Endothelial cell of umbilical vein (primary cell): ENCODE data around the gene SULF2. TPM values are rescaled to one million over a fixed set of nuclear protein-coding genes. Genes with fewer than 3 reads are reported as not detected.

ENCODE experiments used
- BruUV-seq: library from RNA; stranded (reverse); fragments of 400-500 nt; replicated peaks from 2 replicates; lab custom pipeline; 2021; lab: Mats Ljungman, UMichigan
- CTCF ChIA-PET: fragments of 300-600, 350-600 bp; sonication (Branson Sonifier 250); formaldehyde crosslinking; loops from one replicate; lab custom pipeline; 2021; ENCODE audit warnings: antibody characterized with exemption, inconsistent platforms; lab: Charles Lee
- POLR2A ChIA-PET: fragments of 300-600, 350-600 bp; sonication (Branson Sonifier 250); formaldehyde crosslinking; loops from one replicate; lab custom pipeline; 2021; ENCODE audit warnings: antibody characterized with exemption, inconsistent platforms; lab: Charles Lee
- DNase-seq: peaks from one replicate; pipeline ENCODE4 v3.0.0-alpha.2; 2011; ENCODE audit warnings: low read depth, low spot score
- FAIRE-seq: peaks from 2 replicates; lab custom pipeline; 2011; peaks lifted over from hg19 to GRCh38; lab: Jason Lieb, UNC
- H2AFZ ChIP-seq: 2 replicates; pipeline ENCODE4 v1.6.0; 2012; ENCODE audit warnings: low read depth, low read length, control low read depth, inconsistent platforms
- H3K27ac ChIP-seq: 2 replicates; pipeline ENCODE4 v1.5.1; 2011; ENCODE audit warnings: low read depth, mild to moderate bottlenecking, control low read depth, low read length, moderate library complexity; ENCODE audit not compliant: insufficient read depth
- H3K27me3 ChIP-seq, 2 experiments: 2 replicates each; pipeline versions ENCODE4 v1.6.0 to v1.6.1; 2011; ENCODE audit warnings: low read length in 2 of 2, mixed read lengths in 1 of 2; ENCODE audit not compliant: control insufficient read depth in 2 of 2, insufficient read depth in 2 of 2
- H3K36me3 ChIP-seq, 2 experiments: 2 replicates in 1 of 2; 3 replicates in 1 of 2; pipeline ENCODE4 v1.5.1; 2011; ENCODE audit warnings: low read length in 2 of 2, mild to moderate bottlenecking in 1 of 2, moderate library complexity in 1 of 2; ENCODE audit not compliant: control insufficient read depth in 2 of 2, insufficient read depth in 2 of 2; ENCODE audit errors: extremely low read depth in 1 of 2
- H3K4me1 ChIP-seq: 3 replicates; pipeline ENCODE4 v1.5.1; 2011; ENCODE audit warnings: mild to moderate bottlenecking, low read length; ENCODE audit not compliant: control insufficient read depth, insufficient read depth; ENCODE audit errors: extremely low read depth
- H3K4me2 ChIP-seq: 2 replicates; pipeline ENCODE4 v1.6.1; 2011; ENCODE audit warnings: low read length, control low read depth, mixed read lengths; ENCODE audit not compliant: insufficient read depth
- H3K4me3 ChIP-seq, 3 experiments: fragments of 200-600 bp in 1 of 3; sonication (generic), shearing (Covaris generic) in 1 of 3; replicated peaks in 1 of 3; 2 replicates each; pipeline ENCODE4 v1.5.1; 2011 to 2016; ENCODE audit warnings: control low read depth in 3 of 3, low read length in 3 of 3, mild to moderate bottlenecking in 2 of 3, inconsistent platforms in 1 of 3, low read depth in 1 of 3, moderate library complexity in 1 of 3; ENCODE audit not compliant: insufficient read depth in 1 of 3
- H3K79me2 ChIP-seq: 2 replicates; pipeline ENCODE4 v1.6.0; 2012; ENCODE audit warnings: low read length, inconsistent platforms; ENCODE audit not compliant: control insufficient read depth, insufficient read depth
- H3K9ac ChIP-seq: replicated peaks from 2 replicates; pipeline ENCODE3; 2011; ENCODE audit warnings: low read length, control low read depth; ENCODE audit not compliant: insufficient read depth; ENCODE audit errors: extremely low read depth
- H3K9me1 ChIP-seq: replicated peaks from 3 replicates; pipeline ENCODE4 v1.6.0; 2011; ENCODE audit warnings: mild to moderate bottlenecking, low read length; ENCODE audit not compliant: control insufficient read depth, insufficient read depth; ENCODE audit errors: extremely low read depth
- H3K9me3 ChIP-seq: replicated peaks from 2 replicates; pipeline ENCODE4 v1.5.1; 2012; ENCODE audit warnings: low read length, inconsistent platforms; ENCODE audit not compliant: control insufficient read depth, insufficient read depth
- H4K20me1 ChIP-seq: replicated peaks from 2 replicates; pipeline ENCODE3; 2011; ENCODE audit warnings: mild to moderate bottlenecking, low read length; ENCODE audit not compliant: control insufficient read depth, insufficient read depth; ENCODE audit errors: extremely low read depth
- EZH2 ChIP-seq: IDR thresholded peaks from 2 replicates; pipeline ENCODE4 v1.6.1; 2012; ENCODE audit warnings: borderline replicate concordance, low read depth, mild to moderate bottlenecking, moderate library complexity, low read length, inconsistent platforms; ENCODE audit not compliant: severe bottlenecking
- FOS ChIP-seq: IDR thresholded peaks from 2 replicates; pipeline ENCODE4 v1.6.1; 2011; ENCODE audit warnings: mild to moderate bottlenecking, low read length, moderate library complexity, borderline replicate concordance; ENCODE audit not compliant: insufficient read depth
- GATA2 ChIP-seq: IDR thresholded peaks from 2 replicates; pipeline ENCODE4 v1.7.0; 2011; ENCODE audit warnings: low read depth, mild to moderate bottlenecking, moderate library complexity, mixed read lengths, low read length; ENCODE audit not compliant: insufficient read length, insufficient read depth
- JUN ChIP-seq: IDR thresholded peaks from 2 replicates; pipeline ENCODE4 v1.6.1; 2011; ENCODE audit warnings: borderline replicate concordance, low read depth; ENCODE audit not compliant: insufficient read length, insufficient read depth
- MAX ChIP-seq: IDR thresholded peaks from 2 replicates; pipeline ENCODE4 v1.6.1; 2011; ENCODE audit not compliant: insufficient read depth, insufficient read length
- MYC ChIP-seq: IDR thresholded peaks from one replicate; pipeline ENCODE4 v1.6.1; 2011; ENCODE audit warnings: mild to moderate bottlenecking, low read depth, low read length
- POLR2A ChIP-seq: IDR thresholded peaks from 2 replicates; pipeline ENCODE4 v1.6.1; 2012; ENCODE audit warnings: low read depth, mild to moderate bottlenecking, control low read depth, low read length
- POLR2AphosphoS5 ChIP-seq: IDR thresholded peaks from 2 replicates; pipeline ENCODE4 v1.6.1; 2012; ENCODE audit warnings: low read depth, mild to moderate bottlenecking, control low read depth, low read length, moderate library complexity; ENCODE audit not compliant: insufficient read depth
- dilution Hi-C: fragments of 300-500 bp; cut with MboI; formaldehyde crosslinking; loops from one replicate; pipeline ENCODE4 v1.15.0; 2019; ENCODE audit warnings: low sequenced_read_pairs; ENCODE audit not compliant: extremely low pct_ligation_motif_present
- intact Hi-C: fragments of 100-400 bp; cut with micrococcal nuclease; formaldehyde crosslinking; loops from one replicate; pipeline ENCODE4 v1.10.0; 2022
- polyA plus RNA-seq, 4 experiments: library from polyadenylated mRNA; depleted of rRNA in 3 of 4; stranded (reverse) in 3 of 4; unstranded in 1 of 4; fragments of >200 nt; gene quantifications; 2 replicates each; pipeline versions ENCODE4 v1.2.1 to v1.2.3, GENCODE V29; 2011 to 2012; ENCODE audit warnings: missing spikeins in 1 of 4
- total RNA-seq: library from RNA; stranded (reverse); gene quantifications from 2 replicates; pipeline ENCODE4 v1.2.3, GENCODE V29; 2021
- TF ChIP-seq, protein P1 (sequence below), 2 donors: IDR thresholded peaks; 1 replicate in 1 of 2; 2 replicates in 1 of 2; pipeline ENCODE4 v1.5.1; 2011; ENCODE audit warnings: low read length in 2 of 2, mild to moderate bottlenecking in 2 of 2, moderate library complexity in 2 of 2, control low read depth in 1 of 2, inconsistent platforms in 1 of 2, low read depth in 1 of 2; ENCODE audit not compliant: insufficient read depth in 1 of 2; ENCODE audit errors: extremely low read depth in 1 of 2

SULF2 gene
- total and polyA plus RNA-seq, 2 donors (not counting 3 experiments of a cell fraction or from before 2014, with no cell fraction given), result 58.5 to 160 TPM

GRCh38 chr20:47676219-47676721 is 109.0 kb downstream of the SULF2 start:
- no peaks in the 10 kb centered on the region for H3K9me3 ChIP-seq
- H4K20me1 ChIP-seq, result no peaks in the 10 kb centered on the region
- no peak for DNase-seq
- H3K4me2 ChIP-seq, result no peak overlapping the region
- no peaks in the 10 kb centered on the region for H3K36me3 ChIP-seq
- ChIA-PET CTCF (interaction anchor here (1.1 to 15.4 kb wide), 6 partner anchors 12 to 944 kb away, joined by 3 to 302 read pairs (median 14); no protein-coding TSS in a partner anchor), POLR2A (no interaction called here)
- intact Hi-C loops, result loop anchor here (2.0 kb wide), 1 partner anchor 111 kb away; no protein-coding TSS in a partner anchor
- H3K9me1 ChIP-seq, result no peaks in the 10 kb centered on the region
- H3K27ac ChIP-seq, result no peak overlapping the region
- BruUV-seq, result no TSS peak
- FAIRE-seq, result no peak
- no peaks in the 10 kb centered on the region for H3K27me3 ChIP-seq
- H3K4me1 ChIP-seq, result no peaks in the 10 kb centered on the region
- H3K79me2 ChIP-seq, result no peaks in the 10 kb centered on the region
- TF ChIP-seq, protein P1, sequence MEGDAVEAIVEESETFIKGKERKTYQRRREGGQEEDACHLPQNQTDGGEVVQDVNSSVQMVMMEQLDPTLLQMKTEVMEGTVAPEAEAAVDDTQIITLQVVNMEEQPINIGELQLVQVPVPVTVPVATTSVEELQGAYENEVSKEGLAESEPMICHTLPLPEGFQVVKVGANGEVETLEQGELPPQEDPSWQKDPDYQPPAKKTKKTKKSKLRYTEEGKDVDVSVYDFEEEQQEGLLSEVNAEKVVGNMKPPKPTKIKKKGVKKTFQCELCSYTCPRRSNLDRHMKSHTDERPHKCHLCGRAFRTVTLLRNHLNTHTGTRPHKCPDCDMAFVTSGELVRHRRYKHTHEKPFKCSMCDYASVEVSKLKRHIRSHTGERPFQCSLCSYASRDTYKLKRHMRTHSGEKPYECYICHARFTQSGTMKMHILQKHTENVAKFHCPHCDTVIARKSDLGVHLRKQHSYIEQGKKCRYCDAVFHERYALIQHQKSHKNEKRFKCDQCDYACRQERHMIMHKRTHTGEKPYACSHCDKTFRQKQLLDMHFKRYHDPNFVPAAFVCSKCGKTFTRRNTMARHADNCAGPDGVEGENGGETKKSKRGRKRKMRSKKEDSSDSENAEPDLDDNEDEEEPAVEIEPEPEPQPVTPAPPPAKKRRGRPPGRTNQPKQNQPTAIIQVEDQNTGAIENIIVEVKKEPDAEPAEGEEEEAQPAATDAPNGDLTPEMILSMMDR (IDR thresholded peaks at IDR 0.05; ENCODE audit: extremely low read depth in 1 of 2, insufficient read depth in 1 of 2, low read depth in 1 of 2, low read length in 2 of 2), result no peak
- no peak for TF ChIP-seq MYC
- no peak for TF ChIP-seq GATA2
- TF ChIP-seq MAX, result no peak
- no peak for TF ChIP-seq POLR2AphosphoS5
- TF ChIP-seq POLR2A, result no peak
- no peak for TF ChIP-seq FOS
- TF ChIP-seq JUN, result no peak
- no peak for TF ChIP-seq EZH2
- no peak overlapping the region for H2AFZ ChIP-seq
- H3K9ac ChIP-seq, result no peak overlapping the region
- dilution Hi-C loops, result no loop called here
- H3K4me3 ChIP-seq, result no peak overlapping the region
